NAMALWA (cell line): ENCODE measurements around the gene DHRS3.
A peak's percentile ranks its signal among the peaks of the same experiment; 100 is the strongest.
"Not testable (repeated sequence)": the region's sequence is repeated elsewhere in the genome, so short reads cannot be mapped to it uniquely, and the experiment has no call there.

Experiments used
- DNase-seq: peaks from one replicate; pipeline ENCODE4 v3.0.0-alpha.2; 2015; ENCODE audit warnings: low spot score

The DHRS3 gene, protein sequence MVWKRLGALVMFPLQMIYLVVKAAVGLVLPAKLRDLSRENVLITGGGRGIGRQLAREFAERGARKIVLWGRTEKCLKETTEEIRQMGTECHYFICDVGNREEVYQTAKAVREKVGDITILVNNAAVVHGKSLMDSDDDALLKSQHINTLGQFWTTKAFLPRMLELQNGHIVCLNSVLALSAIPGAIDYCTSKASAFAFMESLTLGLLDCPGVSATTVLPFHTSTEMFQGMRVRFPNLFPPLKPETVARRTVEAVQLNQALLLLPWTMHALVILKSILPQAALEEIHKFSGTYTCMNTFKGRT

DNA sequence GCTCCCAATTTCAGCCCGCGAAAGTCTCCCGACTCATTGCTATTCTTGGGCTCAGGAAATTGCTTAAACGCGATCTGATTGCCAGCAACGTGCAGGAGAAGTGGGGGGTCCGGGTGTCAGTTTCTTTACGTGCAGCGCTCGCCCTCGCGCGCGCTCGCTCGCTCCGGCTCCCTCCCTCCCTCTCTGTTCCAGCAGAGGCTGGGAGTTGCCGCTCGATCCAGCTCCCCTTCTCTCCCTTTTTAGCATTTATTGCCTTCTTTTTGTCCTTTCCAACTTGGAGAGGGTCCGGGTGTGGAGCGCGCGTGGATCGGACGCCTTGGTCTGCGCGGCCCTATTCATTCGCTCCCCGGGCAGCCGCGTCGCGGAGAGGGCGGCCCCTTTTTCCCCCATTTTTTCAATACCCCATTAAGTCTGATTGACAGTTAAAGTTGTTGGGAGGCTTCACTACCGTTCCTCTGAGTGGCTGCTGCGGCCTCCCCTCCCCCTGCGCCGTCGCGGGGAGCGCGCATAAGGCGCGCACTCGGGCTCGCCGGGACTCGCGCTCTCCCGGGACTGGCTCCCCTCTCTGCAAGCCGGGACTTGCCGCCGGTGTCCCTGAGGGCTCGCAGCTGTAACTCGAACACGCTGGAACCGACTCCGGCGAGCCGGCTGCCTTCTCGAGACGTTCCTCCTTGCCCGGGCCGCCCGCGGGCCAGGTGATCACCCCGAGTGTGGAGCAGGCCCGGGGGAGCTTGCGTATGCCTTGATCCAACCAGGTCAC lies at the start of gene DHRS3:
Gene DHRS3 (minus strand): TSS at position 310 of the 760 bp plus-strand sequence. CDS start 862 bp downstream, outside the sequence.
- no peak for DNase-seq

DNA sequence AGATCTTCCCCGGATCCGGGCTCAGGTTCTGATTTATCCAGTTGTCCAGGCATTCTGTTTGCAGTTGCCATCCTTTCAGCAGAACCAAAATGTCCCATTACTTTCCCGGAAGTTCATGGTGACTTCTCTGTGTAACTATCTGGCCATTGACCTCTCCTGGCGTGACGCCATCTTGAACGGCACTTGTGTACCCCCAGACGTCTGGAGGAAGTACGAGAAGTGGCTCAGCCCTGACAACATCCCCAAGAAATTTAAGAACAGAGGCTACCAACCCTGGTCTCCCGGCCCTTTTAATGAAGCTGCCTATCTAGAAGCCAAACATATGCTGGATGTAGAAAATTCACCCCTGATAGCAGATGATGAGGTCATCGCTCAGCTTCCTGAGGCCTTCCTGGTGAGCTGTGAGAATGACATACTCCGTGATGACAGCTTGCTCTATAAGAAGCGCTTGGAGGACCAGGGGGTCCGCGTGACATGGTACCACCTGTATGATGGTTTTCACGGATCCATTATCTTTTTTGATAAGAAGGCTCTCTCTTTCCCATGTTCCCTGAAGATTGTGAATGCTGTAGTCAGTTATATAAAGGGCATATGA lies 48.2 kb upstream of the DHRS3 start:
- DNase-seq: no peak

DNA sequence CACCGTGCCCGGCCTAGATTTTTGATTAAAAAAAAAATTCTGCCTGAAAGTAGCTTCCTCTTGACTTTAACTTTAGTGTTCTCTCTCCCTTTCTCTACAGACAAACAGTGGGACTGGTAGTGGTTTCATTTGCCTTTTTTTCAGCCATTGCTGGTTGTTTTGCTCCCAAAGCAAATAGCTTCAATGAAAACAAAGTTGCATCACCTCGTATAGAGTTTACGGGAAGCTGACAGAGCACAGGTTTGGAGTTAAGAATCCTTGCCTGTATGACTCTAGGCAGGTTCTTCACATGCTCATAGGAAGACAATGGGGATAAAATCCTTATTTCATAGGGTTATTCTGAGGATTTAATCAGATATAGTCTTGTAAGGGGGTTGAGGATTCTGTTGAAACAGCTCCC lies 47.5 kb upstream of the DHRS3 start:
- no peak for DNase-seq

DNA sequence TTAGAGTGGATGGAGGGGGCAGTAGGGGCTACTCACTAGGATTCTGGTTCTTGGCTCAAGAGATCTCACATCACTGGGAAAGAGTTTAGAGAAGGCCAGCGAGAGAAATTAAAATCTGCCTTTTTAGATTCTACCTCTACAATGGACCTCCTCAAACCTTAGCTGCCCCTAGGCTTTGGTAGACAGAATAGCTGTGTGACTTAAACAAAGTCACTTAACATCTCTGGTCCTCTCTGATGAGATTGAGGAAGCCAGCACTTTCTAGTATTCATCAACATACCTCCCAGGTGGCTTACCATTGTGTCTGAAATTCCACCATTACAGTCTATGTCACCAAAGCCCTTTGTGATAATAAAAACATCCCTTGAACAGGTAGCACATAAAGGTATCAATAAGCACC lies 44.5 kb upstream of the DHRS3 start:
- no peak for DNase-seq

DNA sequence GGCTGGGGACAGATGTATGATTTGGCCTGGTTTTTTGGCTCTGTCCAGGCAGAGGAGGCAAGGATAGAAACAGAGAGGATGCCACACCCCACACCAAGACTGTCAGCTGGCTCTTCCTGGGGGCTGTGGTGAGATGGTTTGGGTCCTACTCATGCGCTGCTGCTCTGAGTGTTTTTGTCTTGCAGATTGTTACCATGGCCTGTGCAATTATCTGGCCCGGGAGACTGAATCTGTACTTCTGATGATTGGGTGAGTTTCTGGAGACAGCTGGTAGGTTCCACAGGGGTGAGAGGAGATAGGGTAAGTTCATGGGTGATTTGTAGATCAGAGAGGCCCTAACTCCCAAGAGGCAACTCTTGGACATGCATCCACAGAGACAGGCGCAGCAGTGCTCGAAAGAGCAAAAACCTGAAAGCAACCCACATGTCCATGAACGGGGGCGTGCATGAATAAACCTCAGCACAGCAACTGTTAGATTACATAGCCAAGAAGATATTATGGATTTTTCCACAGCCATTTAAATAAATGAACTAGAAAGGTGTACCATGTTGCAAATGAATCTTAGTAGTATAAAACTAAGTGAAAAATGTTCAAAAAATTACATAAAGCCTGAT lies 43.7 kb upstream of the DHRS3 start:
- no peak for DNase-seq

DNA sequence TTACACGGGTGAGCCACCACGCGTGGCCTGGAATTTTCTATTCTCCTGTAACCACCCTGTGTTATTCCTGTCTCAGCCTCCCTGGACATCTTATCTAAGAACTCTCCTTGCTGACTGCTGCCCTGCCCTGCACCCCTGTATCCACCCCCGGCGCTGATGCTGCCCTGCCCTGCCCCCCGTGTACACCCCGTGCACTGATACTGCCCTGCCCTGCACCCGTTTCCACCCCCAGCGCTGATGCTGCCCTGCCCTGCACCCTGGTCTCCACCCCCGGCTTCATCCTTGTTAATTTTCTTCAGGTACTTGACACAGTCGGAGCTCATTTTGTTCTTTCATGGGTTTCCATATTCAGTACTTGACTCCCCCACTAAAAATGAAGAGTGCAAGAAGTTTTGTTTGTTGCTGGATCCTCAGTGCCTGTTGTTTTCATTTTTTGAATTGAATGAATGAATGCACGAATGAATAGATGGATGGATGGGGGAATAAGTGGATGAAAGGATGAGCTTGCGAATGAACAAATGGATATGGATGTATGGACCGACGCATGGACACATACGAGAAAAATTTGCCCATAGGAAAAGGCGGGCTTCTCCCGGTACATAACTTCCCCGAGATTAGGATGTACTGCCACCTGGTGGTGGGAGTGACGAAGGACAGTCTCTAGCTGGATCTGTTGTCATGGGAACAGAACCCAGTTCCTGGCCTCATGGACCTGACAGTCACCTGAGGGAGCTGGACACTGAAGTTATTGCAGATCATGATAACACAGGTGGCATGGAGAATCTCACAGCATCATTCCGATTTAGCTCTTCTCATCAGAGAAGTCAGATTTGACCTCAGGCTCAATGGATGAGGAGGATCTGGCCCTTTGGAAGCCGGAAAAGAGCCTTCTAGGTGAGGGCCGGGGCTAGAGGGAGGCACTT lies 40.8 kb upstream of the DHRS3 start:
- DNase-seq: peak; percentile 85

DNA sequence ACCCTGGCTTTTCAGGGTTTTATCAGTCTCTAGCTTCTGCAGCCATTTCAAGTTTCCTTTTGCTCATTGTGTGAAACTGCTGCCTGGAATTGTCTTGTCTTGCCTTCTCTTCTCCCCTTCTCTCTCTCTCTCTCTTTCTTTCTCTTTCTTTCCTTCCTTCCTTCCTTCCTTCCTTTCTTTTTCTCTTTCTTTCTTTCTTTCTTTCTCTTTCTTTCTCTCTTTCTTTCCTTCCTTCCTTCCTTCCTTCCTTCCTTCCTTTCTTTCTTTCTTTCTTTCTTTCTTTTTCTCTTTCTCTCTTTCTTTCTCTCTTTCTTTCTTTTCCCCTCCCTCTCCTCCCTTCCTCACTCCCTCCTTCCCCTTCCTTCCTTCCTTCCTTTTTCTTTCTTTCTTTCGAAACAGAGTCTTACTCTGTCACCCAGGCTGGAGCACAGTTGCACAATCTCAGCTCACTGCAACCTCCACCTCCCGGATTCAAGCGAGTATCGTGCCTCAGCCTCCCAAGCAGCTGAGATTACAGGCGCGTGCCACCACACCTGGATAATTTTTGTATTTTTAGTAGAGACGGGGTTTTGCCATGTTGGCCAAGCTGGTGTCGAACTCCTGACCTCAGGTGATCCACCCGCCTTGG lies 40.0 kb upstream of the DHRS3 start:
- not testable (repeated sequence) for DNase-seq

DNA sequence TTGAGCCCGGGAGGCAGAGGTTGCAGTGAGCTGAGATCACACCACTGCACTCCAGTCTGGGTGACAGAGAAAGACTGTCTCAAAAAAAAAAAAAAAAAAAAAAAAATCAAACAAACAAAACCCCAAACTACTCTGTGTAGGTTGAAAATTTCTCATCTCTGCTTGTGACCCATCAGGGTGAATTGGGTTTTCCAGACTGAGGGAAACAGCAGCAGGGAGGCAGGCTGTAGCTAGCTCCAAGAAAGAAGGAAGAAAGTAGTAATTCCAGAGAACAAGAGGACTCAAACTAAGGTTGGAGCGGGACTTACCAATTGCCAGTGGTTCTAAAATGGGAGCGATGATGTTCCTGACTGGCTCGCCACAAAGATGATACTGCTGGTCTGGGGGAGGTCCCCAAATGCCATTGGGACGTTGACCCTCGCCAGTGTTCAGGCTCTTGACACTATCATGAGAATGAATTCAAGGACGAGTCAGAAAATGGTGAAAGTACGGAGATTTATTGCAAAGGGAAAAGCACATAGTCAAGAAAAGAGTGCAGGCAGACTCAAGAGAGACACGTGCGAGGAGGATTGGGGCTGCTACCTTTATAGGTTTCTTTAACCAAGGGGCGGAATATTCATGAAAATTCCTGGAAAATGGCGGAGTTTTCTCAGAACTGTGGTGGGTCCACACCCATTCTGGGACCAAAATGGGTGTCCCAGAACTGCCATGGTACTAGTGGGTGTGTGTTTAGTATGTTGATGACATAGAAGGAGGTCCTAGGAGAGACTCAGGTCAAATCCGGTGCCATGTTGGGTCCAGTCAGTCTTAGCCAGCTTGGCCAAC lies 39.3 kb upstream of the DHRS3 start:
- DNase-seq: no peak

DNA sequence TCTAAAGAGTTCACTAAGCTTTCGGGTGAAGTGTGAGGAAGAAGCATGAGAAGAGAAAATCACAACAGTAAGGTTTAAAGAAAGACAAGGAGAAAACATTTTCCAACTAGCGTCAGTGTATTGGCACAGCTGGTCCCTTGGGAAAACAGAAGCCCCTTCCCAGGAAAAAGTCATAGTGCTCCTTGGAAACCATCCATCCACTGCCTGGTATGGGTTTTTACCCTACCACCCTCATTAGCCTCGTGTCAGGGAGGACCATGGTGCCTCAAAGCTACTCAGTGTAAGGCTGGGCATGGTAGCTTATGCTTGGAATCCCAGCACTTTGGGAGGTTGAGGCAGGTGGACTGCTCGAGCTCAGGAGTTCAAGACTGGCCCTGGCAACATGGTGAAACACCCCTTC lies 38.6 kb upstream of the DHRS3 start:
- no peak for DNase-seq

DNA sequence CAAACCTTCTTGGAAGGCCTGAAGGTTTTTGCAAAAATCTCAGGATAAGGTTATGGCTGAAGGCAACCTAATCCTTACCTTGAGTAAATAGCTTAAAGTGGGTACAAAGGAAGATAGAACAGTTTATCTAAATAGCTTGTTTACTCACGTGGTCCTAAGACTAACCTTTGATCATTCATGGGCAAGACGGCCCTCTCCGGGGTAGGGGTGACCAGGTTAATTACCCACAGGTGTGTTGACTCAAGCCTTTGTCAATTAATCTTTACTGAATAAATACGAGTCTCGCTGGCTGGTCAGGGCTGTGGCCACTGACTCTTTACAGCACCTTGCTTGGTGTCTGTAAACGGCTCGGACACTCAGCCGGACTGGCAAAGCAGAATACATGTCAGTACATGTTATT lies 36.6 kb upstream of the DHRS3 start:
- no peak for DNase-seq

DNA sequence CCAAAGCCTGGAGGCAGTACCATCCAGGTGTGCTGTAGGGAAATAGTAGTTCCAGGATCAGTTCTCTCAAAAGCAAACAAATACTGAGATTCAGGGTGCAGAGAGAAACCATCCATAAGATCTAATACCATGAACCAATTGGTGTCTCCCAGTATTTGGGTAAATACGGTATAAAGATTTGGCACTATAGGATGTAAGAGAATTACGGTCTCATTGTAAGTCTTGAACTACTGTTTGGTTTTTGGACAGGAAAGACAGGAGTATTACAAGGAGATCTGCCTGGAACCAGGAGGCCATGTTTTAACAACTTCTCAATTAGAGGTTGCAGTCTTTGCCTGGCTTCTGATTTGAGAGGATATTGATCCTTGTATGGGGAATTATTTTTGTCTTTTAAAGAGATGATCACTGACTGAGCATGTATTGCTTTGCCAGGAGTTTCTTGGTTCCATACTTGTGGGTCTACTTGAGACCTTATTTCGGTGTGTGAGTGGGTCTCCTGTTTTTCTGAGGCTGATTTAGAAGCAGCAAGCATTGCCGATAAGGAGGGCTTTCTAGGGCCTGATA lies 36.1 kb upstream of the DHRS3 start:
- DNase-seq: peak; percentile 24

DNA sequence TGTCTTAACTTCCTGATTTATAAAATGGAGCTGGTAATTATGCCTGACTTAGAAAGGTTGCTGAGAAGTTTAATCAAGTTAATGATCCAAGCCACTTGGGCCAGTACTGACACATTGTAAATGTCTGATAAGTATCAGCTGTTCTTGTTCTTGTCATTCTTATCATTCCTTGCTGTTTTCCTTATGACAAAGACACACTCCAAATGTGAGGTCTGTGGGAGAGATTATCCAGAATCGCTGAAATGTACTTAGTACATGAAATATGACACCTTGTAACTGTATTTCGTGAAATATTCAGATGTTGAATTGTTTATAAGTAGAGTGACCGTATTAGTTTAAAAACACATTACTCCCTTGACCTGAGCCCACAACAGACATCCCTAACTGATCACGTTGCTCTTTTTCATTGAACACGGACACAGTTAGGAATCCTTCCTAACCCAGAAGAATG lies 32.0 kb upstream of the DHRS3 start:
- DNase-seq: no peak

DNA sequence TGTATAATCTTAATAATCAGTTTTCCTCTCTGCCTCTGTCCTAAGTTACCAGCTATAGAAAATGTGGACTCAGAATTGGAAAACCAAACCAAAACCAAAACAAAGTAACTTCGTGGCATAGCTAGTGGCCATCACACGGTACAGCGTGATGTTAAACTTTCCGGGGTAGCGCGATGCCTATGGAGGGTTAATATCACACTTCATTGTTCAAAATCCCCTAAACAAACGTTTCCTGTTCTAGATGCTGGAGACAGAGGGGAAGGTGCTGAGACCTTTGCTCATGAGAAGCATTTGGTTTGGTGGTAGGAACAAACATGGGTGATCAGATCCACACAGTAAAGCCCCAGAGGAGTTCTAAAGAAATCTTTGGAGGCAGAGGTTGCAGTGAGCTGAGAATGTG lies 30.7 kb upstream of the DHRS3 start:
- no peak for DNase-seq

DNA sequence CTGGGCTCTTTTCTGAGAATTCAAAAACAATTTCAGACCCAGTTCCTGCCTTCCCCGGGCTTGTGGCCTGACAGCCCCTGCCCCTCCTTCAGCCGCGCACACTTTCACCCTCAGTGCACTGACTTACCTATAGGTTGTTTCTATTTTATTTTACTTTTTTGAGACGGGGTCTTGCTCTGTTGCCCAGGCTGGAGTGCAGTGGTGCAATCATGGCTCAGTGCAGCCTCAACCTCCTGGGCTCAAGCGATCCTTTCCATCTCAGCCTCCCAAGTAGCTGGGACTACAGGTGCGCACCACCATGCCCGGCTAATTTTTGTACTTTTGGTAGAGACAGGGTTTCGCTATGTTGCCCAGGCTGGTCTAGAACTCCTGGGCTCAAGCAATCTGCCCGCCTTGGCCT lies 27.4 kb upstream of the DHRS3 start:
- not testable (repeated sequence) for DNase-seq

DNA sequence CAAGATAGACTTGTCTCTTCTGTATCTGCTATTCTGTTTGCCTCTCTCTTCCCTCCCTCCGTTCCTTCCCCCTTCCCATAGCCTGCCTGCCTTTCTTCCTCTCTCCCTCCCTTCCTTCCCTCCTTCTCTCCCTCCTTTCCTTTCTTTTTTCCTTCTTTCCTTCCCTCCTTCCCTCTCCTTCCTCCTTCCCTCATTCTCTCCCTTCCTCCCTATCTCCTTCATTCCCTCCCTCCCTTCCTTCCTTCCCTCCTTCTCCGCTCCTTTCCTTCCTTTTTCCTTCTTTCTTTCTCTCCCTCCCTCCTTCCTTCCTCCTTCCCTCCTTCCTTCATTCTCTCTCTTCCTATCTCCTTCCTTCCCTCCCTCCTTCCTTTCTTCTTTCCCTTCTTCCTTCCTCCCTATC lies 26.8 kb upstream of the DHRS3 start:
- DNase-seq: no peak

DNA sequence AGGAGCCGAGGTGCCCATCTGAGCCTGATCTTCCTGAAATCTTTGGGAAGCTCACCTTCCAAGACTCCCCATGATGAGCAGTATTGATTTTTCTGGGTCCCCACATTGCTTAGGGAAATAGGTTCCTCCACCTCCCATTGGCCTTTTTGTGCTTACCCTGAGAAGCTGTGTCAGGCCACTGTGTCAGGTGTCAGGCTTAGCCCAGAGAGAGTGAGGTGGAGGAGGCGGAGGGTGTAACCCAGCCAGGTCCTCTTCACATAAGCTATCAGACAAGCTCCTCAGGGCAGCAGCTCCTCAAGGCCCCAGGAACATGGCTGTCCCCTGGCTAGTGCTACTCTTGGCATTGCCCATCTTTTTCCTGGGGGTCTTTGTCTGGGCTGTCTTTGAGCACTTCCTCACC lies 26.2 kb upstream of the DHRS3 start:
- no peak for DNase-seq

DNA sequence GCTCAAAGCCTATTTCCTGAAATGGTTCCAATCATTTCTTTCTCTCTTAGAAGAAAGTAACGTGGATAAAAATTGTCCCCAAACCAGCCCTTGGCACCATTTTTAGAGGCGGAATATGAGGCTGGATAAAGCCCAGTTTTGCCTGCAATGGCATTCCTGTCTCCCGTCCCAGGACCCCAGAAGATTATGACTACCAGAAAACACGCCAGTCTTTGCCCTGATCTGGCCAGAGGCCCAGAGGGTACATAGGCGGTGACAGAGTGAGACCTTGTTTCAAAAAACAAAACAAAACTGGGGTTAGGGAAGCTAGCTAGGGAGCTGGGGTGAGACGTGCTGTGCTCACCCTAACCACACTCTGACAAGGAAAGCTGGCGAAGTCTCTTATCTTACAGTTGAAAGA lies 25.8 kb upstream of the DHRS3 start, which contains the start of gene AADACL4:
Gene AADACL4 (plus strand): TSS at position 301 of the 400 bp plus-strand sequence. CDS start 462 bp downstream, outside the sequence.
- no peak for DNase-seq

DNA sequence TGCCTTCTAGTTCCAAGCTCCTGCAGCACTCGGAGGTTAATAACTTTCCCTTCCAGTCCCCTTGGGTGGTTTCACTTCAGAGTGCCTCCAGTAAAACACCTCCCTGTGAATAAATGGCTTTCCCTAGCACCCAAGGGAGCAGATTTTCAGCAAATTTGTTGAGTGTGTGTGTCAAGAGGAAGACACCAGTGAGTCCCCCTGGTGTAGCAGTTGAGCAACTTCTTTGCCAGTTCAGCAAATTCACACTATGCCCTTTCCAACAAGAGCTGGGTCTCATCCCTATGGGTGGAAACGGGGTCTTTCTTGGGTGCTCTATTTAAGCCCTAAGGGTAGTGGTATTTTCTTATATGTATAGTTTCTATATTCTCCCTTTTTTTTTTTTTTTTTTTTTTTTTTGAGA lies 25.1 kb upstream of the DHRS3 start:
- DNase-seq: no peak

DNA sequence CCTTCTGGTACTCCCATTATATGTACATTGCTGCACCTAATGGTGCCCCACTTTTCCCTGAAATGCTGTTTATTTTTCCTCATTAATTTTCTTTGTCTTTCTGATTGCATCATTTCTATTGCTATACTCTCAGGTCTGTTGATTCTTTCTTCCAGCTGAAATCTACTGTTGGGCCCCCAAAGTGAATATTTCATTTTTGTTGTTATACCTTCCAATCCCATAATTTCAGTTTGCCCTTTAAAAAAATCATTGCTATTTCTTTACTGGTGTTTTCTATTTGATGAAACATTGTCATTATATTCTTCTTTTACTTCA lies 22.9 kb upstream of the DHRS3 start:
- DNase-seq: no peak
